Measurements from ENCODE around the gene WRNIP1.
"Not testable (repeated sequence)": the region's sequence is repeated elsewhere in the genome, so short reads cannot be mapped to it uniquely, and the experiment has no call there.

WRNIP1 gene

GRCh38 chr6:2794171-2794730 is 29.1 kb downstream of the WRNIP1 start:
- no peaks in the 10 kb centered on the region for H3K27me3 ChIP-seq (ENCODE audit: control insufficient read depth in 1 of 2, insufficient read depth in 2 of 2, low read length in 2 of 2)
- no peaks in the 10 kb centered on the region for H3K9me3 ChIP-seq (ENCODE audit: control insufficient read depth in 1 of 2, low read length in 2 of 2)
- no peaks in the 10 kb centered on the region for H3K36me3 ChIP-seq (ENCODE audit: control insufficient read depth in 1 of 2, insufficient read depth in 2 of 2, low read length in 2 of 2)
- peaks cover 21 to 25% of the 10 kb centered on the region in 2 donors for H3K4me1 ChIP-seq (ENCODE audit: control insufficient read depth in 1 of 2, insufficient read depth in 2 of 2, low read length in 2 of 2)
- H3K4me3 ChIP-seq (ENCODE audit: low read depth in 1 of 2, low read length in 2 of 2): no peak overlapping the region
- no peak overlapping the region for H3K27ac ChIP-seq (ENCODE audit: low read depth, low read length)
- no peak overlapping the region for H3K9ac ChIP-seq (ENCODE audit: low read depth in 1 of 2, low read length in 2 of 2)

DNA sequence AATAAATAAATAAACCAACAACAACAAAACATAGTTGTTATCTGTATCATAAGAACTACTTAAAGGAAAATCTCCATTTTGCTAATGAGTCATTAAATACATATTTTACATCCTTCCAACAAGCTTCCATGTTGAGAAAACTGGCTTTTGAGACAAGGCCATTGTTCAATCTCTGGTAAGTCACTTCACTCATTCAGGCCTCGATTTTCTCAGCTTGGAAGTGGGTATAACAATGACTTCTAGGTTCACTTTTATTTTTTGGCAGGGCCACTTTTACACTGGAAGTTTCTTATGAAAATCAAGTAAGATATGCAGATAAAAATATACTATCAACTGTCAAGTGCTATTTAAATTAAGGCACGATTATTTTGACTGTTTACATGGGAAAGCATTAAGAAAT is 30.0 kb downstream of the WRNIP1 start:
- Histone ChIP-seq H3K27me3 (ENCODE audit: control insufficient read depth in 1 of 2, insufficient read depth in 2 of 2, low read length in 2 of 2) (no peaks in the 10 kb centered on the region), H3K36me3 (ENCODE audit: control insufficient read depth in 1 of 2, insufficient read depth in 2 of 2, low read length in 2 of 2) (no peaks in the 10 kb centered on the region), H3K27ac (ENCODE audit: low read depth, low read length) (no peak overlapping the region), H3K9me3 (ENCODE audit: control insufficient read depth in 1 of 2, low read length in 2 of 2) (no peaks in the 10 kb centered on the region), H3K9ac (ENCODE audit: low read depth in 1 of 2, low read length in 2 of 2) (no peak overlapping the region), H3K4me1 (ENCODE audit: control insufficient read depth in 1 of 2, insufficient read depth in 2 of 2, low read length in 2 of 2) (peaks cover 21 to 25% of the 10 kb centered on the region in 2 donors), H3K4me3 (ENCODE audit: low read depth in 1 of 2, low read length in 2 of 2) (no peak overlapping the region)

GRCh38 chr6:2795956-2796355 is 30.8 kb downstream of the WRNIP1 start:
- H3K36me3 ChIP-seq (ENCODE audit: control insufficient read depth in 1 of 2, insufficient read depth in 2 of 2, low read length in 2 of 2): no peaks in the 10 kb centered on the region
- H3K27ac ChIP-seq (ENCODE audit: low read depth, low read length): no peak overlapping the region
- H3K4me1 ChIP-seq (ENCODE audit: control insufficient read depth in 1 of 2, insufficient read depth in 2 of 2, low read length in 2 of 2): peaks cover 21 to 25% of the 10 kb centered on the region in 2 donors
- no peaks in the 10 kb centered on the region for H3K27me3 ChIP-seq (ENCODE audit: control insufficient read depth in 1 of 2, insufficient read depth in 2 of 2, low read length in 2 of 2)
- no peak overlapping the region for H3K9ac ChIP-seq (ENCODE audit: low read depth in 1 of 2, low read length in 2 of 2)
- no peaks in the 10 kb centered on the region for H3K9me3 ChIP-seq (ENCODE audit: control insufficient read depth in 1 of 2, low read length in 2 of 2)
- no peak overlapping the region for H3K4me3 ChIP-seq (ENCODE audit: low read depth in 1 of 2, low read length in 2 of 2)

DNA sequence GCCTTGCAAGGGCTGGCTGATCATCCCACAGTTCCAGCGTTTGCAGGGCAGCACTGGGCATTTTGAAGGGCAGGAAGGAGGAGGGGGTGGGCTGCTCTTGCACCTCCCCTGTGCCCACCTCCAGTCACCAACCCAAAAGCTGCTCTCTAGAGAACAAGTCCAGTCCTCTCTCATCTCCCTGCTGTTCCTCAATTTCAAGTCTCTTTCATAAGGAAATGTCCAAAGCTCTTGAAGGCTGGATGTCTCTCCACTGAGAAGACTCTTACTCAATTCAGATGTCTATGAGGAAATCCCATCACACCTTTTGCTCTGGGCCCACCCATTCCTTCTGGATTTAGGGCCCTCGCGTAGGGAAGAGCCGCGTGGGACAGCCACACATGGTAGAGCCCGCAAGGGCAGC is 31.7 kb downstream of the WRNIP1 start:
- Histone ChIP-seq H3K36me3 (ENCODE audit: control insufficient read depth in 1 of 2, insufficient read depth in 2 of 2, low read length in 2 of 2) (no peaks in the 10 kb centered on the region), H3K4me1 (ENCODE audit: control insufficient read depth in 1 of 2, insufficient read depth in 2 of 2, low read length in 2 of 2) (peaks cover 20 to 21% of the 10 kb centered on the region in 2 donors)

GRCh38 chr6:2797564-2798031 is 32.4 kb downstream of the WRNIP1 start:
- Histone ChIP-seq H3K4me3 (ENCODE audit: low read depth in 1 of 2, low read length in 2 of 2) (no peak overlapping the region), H3K4me1 (ENCODE audit: control insufficient read depth in 1 of 2, insufficient read depth in 2 of 2, low read length in 2 of 2) (peaks cover 20 to 21% of the 10 kb centered on the region in 2 donors), H3K36me3 (ENCODE audit: control insufficient read depth in 1 of 2, insufficient read depth in 2 of 2, low read length in 2 of 2) (no peaks in the 10 kb centered on the region), H3K9ac (ENCODE audit: low read depth in 1 of 2, low read length in 2 of 2) (no peak overlapping the region), H3K27ac (ENCODE audit: low read depth, low read length) (no peak overlapping the region), H3K27me3 (ENCODE audit: control insufficient read depth in 1 of 2, insufficient read depth in 2 of 2, low read length in 2 of 2) (no peaks in the 10 kb centered on the region), H3K9me3 (ENCODE audit: control insufficient read depth in 1 of 2, low read length in 2 of 2) (no peaks in the 10 kb centered on the region)

More for the DNA sequence above, 31.7 kb downstream of the WRNIP1 start:
- Histone ChIP-seq H3K27ac (ENCODE audit: low read depth, low read length) (no peak overlapping the region), H3K27me3 (ENCODE audit: control insufficient read depth in 1 of 2, insufficient read depth in 2 of 2, low read length in 2 of 2) (no peaks in the 10 kb centered on the region), H3K4me3 (ENCODE audit: low read depth in 1 of 2, low read length in 2 of 2) (no peak overlapping the region), H3K9ac (ENCODE audit: low read depth in 1 of 2, low read length in 2 of 2) (no peak overlapping the region), H3K9me3 (ENCODE audit: control insufficient read depth in 1 of 2, low read length in 2 of 2) (no peaks in the 10 kb centered on the region)

GRCh38 chr6:2798586-2799134 is 33.5 kb downstream of the WRNIP1 start:
- Histone ChIP-seq H3K4me3 (ENCODE audit: low read depth in 1 of 2, low read length in 2 of 2) (no peak overlapping the region), H3K4me1 (ENCODE audit: control insufficient read depth in 1 of 2, insufficient read depth in 2 of 2, low read length in 2 of 2) (peaks cover 14% of the 10 kb centered on the region in 2 donors), H3K9me3 (ENCODE audit: control insufficient read depth in 1 of 2, low read length in 2 of 2) (no peaks in the 10 kb centered on the region), H3K27me3 (ENCODE audit: control insufficient read depth in 1 of 2, insufficient read depth in 2 of 2, low read length in 2 of 2) (no peaks in the 10 kb centered on the region), H3K9ac (ENCODE audit: low read depth in 1 of 2, low read length in 2 of 2) (no peak overlapping the region), H3K27ac (ENCODE audit: low read depth, low read length) (no peak overlapping the region), H3K36me3 (ENCODE audit: control insufficient read depth in 1 of 2, insufficient read depth in 2 of 2, low read length in 2 of 2) (no peaks in the 10 kb centered on the region)

DNA sequence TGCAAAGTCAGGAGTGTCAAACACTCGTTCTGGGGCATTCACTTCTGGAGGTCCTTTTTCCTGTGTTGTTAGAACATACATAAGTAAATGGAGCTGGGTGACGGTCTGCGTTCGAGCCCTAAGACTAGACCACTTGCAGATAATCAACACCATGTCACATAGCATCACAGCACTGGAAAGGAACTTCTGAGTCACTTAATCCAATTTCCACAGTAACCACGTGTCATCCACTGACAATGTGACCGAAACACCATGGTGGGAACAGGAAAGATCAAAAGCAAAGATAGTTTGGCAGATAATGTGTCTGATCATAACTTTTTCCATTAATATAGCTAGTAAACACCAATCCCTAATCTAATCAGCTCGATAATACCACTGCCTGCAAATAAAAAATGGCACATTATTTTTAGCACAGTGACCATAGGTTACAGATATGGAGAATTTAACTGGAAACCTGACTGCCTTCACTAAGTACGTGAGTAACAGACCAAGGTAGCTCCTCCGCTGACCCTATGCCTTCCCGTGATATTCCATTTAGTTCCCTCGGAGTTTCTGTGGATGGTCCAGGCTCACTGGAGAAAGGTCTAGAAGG is 34.8 kb downstream of the WRNIP1 start:
- no peak overlapping the region for H3K9ac ChIP-seq (ENCODE audit: low read depth in 1 of 2, low read length in 2 of 2)
- H3K27me3 ChIP-seq (ENCODE audit: control insufficient read depth in 1 of 2, insufficient read depth in 2 of 2, low read length in 2 of 2): no peaks in the 10 kb centered on the region
- H3K9me3 ChIP-seq (ENCODE audit: control insufficient read depth in 1 of 2, low read length in 2 of 2): no peaks in the 10 kb centered on the region
- no peak overlapping the region for H3K4me3 ChIP-seq (ENCODE audit: low read depth in 1 of 2, low read length in 2 of 2)
- H3K27ac ChIP-seq (ENCODE audit: low read depth, low read length): no peak overlapping the region
- no peaks in the 10 kb centered on the region for H3K36me3 ChIP-seq (ENCODE audit: control insufficient read depth in 1 of 2, insufficient read depth in 2 of 2, low read length in 2 of 2)
- H3K4me1 ChIP-seq (ENCODE audit: control insufficient read depth in 1 of 2, insufficient read depth in 2 of 2, low read length in 2 of 2): peaks cover 6% of the 10 kb centered on the region in 2 donors

DNA sequence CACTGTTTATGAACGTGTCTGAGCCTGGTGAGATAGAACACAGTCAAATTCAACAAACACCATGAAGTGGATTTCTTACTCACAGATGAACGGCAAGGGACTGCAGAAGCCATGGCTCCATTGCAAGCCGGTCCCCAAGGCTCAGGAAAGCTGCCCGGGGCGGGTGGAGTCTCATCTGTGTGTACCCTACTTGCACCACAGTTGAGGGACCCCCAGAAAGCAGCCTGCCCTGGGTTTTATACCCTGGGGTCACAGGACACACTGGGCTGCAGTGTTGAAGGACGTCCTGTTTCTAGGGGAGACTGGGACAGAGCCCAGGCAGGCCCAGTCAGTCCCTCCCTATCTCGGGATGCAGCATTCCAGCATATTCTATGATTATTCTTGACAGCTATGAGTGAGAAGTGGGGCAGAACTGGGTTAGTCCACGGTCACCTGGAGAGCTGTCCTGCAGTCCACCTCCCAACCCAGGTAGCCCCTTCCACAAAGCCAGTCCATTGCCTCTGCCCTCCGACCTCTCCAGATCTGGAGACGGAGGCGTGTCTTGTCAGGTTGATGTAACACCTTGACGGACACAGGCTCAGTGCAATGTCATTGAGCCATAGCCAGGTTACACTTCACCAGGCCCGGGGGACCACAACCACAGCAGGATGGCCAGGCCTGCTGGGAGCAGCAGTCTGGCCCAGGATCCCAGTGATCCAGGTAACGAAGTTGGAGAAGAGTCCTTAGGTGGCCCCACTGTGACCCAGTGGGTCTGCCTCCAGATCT is 35.5 kb downstream of the WRNIP1 start:
- Histone ChIP-seq H3K36me3 (ENCODE audit: control insufficient read depth in 1 of 2, insufficient read depth in 2 of 2, low read length in 2 of 2) (no peaks in the 10 kb centered on the region), H3K9ac (ENCODE audit: low read depth in 1 of 2, low read length in 2 of 2) (no peak overlapping the region), H3K4me3 (ENCODE audit: low read depth in 1 of 2, low read length in 2 of 2) (no peak overlapping the region), H3K27ac (ENCODE audit: low read depth, low read length) (no peak overlapping the region), H3K4me1 (ENCODE audit: control insufficient read depth in 1 of 2, insufficient read depth in 2 of 2, low read length in 2 of 2) (peaks cover 6% of the 10 kb centered on the region in 2 donors), H3K27me3 (ENCODE audit: control insufficient read depth in 1 of 2, insufficient read depth in 2 of 2, low read length in 2 of 2) (no peaks in the 10 kb centered on the region), H3K9me3 (ENCODE audit: control insufficient read depth in 1 of 2, low read length in 2 of 2) (no peaks in the 10 kb centered on the region)

GRCh38 chr6:2801687-2802086 is 36.5 kb downstream of the WRNIP1 start:
- not testable (repeated sequence) for H3K27ac ChIP-seq (ENCODE audit: low read depth, low read length); H3K4me1 ChIP-seq (ENCODE audit: control insufficient read depth in 1 of 2, insufficient read depth in 2 of 2, low read length in 2 of 2); H3K27me3 ChIP-seq (ENCODE audit: control insufficient read depth in 1 of 2, insufficient read depth in 2 of 2, low read length in 2 of 2); H3K9me3 ChIP-seq (ENCODE audit: control insufficient read depth in 1 of 2, low read length in 2 of 2); H3K4me3 ChIP-seq (ENCODE audit: low read depth in 1 of 2, low read length in 2 of 2); H3K9ac ChIP-seq (ENCODE audit: low read depth in 1 of 2, low read length in 2 of 2); H3K36me3 ChIP-seq (ENCODE audit: control insufficient read depth in 1 of 2, insufficient read depth in 2 of 2, low read length in 2 of 2)

GRCh38 chr6:2802521-2803060 is 37.4 kb downstream of the WRNIP1 start:
- Histone ChIP-seq H3K9ac (ENCODE audit: low read depth in 1 of 2, low read length in 2 of 2) (no peak overlapping the region), H3K36me3 (ENCODE audit: control insufficient read depth in 1 of 2, insufficient read depth in 2 of 2, low read length in 2 of 2) (no peaks in the 10 kb centered on the region), H3K9me3 (ENCODE audit: control insufficient read depth in 1 of 2, low read length in 2 of 2) (no peaks in the 10 kb centered on the region), H3K27ac (ENCODE audit: low read depth, low read length) (no peak overlapping the region), H3K4me3 (ENCODE audit: low read depth in 1 of 2, low read length in 2 of 2) (no peak overlapping the region), H3K4me1 (ENCODE audit: control insufficient read depth in 1 of 2, insufficient read depth in 2 of 2, low read length in 2 of 2) (peaks cover under 1 to 2% of the 10 kb centered on the region in 2 donors), H3K27me3 (ENCODE audit: control insufficient read depth in 1 of 2, insufficient read depth in 2 of 2, low read length in 2 of 2) (no peaks in the 10 kb centered on the region)
